ENCODE data around the gene SLC6A9. TPM values are rescaled to one million over a fixed set of nuclear protein-coding genes. Genes with fewer than 3 reads are reported as not detected.

SLC6A9 gene
- total RNA-seq, 6 donors from 2014 or later, result 5.6 to 23.1 (median 19.5) TPM

DNA sequence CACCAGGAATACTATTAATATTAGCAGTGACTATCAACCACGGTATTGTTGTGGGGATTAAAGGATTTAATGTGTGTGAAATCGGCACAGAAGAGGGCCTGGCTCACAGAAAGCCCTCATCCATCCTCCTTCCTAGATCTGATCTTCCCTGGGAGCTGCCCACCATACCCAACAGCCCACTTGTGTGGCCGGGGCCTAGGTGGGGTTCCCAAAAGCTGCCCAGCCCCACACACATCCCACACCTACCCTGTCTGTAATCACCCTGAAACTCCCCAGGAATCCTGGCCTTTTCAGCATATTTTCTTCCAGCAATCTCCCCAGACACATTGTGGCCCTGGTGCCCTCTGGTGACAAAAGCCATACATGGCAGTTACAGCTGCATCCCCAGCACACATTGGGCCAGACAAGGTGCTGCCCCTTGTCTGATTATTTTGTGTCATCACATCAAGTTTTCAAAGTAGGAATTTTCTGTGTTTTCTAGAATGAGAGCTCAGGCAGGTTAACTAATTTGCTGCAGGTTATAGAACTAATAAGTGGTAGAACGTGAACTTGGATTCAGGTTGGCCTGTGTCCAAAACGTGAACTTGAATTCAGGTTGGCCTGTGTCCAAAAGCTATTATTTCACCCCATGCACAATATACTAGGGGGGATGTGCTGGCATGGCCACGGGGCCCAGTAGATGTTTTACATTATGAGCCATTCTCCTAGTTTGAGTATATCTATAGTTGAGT is 5.3 kb upstream of the SLC6A9 start:
- Histone ChIP-seq H3K9me3 (no peaks in the 10 kb centered on the region), H3K36me3 (no peaks in the 10 kb centered on the region), H3K4me1 (peaks cover 12 to 21% (median 17%) of the 10 kb centered on the region in 4 donors), H3K27ac (peak overlapping the region; percentile 10 to 65 (median 26)), H3K27me3 (no peaks in the 10 kb centered on the region), H3K4me3 (no peak overlapping the region)
- DNase-seq, result peak in 1 of 2 donors; percentile 71
- TF ChIP-seq EP300 (IDR thresholded peaks at IDR 0.05), result no peak
- TF ChIP-seq, protein P1, sequence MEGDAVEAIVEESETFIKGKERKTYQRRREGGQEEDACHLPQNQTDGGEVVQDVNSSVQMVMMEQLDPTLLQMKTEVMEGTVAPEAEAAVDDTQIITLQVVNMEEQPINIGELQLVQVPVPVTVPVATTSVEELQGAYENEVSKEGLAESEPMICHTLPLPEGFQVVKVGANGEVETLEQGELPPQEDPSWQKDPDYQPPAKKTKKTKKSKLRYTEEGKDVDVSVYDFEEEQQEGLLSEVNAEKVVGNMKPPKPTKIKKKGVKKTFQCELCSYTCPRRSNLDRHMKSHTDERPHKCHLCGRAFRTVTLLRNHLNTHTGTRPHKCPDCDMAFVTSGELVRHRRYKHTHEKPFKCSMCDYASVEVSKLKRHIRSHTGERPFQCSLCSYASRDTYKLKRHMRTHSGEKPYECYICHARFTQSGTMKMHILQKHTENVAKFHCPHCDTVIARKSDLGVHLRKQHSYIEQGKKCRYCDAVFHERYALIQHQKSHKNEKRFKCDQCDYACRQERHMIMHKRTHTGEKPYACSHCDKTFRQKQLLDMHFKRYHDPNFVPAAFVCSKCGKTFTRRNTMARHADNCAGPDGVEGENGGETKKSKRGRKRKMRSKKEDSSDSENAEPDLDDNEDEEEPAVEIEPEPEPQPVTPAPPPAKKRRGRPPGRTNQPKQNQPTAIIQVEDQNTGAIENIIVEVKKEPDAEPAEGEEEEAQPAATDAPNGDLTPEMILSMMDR (IDR thresholded peaks at IDR 0.05), result peak; percentile 66 to 88 (median 82)
- peak; percentile 76 to 77 for ATAC-seq (ENCODE audit: low FRiP score in 2 of 2)
- whole genome bisulfite sequencing, 2 donors, result 20 to 23% methylated on average over 6 of the region's 6 CpGs

GRCh38 chr1:44035726-44036408 is 4.6 kb upstream of the SLC6A9 start:
- no peak overlapping the region for H3K4me3 ChIP-seq
- no peaks in the 10 kb centered on the region for H3K9me3 ChIP-seq
- peak overlapping the region; percentile 10 to 65 (median 26) for H3K27ac ChIP-seq
- peak; percentile 5 to 36 for ATAC-seq (ENCODE audit: low FRiP score in 2 of 2)
- WGBS, 2 donors, result 56 to 58% methylated on average over 3 to 7 of the region's 8 CpGs
- no peaks in the 10 kb centered on the region for H3K27me3 ChIP-seq
- H3K36me3 ChIP-seq, result no peaks in the 10 kb centered on the region
- TF ChIP-seq POLR2A (IDR thresholded peaks at IDR 0.05) (no peak), EP300 (IDR thresholded peaks at IDR 0.05) (no peak)
- DNase-seq, result peak in 1 of 2 donors; percentile 65
- peaks cover 12 to 28% (median 24%) of the 10 kb centered on the region in 4 donors for H3K4me1 ChIP-seq

DNA sequence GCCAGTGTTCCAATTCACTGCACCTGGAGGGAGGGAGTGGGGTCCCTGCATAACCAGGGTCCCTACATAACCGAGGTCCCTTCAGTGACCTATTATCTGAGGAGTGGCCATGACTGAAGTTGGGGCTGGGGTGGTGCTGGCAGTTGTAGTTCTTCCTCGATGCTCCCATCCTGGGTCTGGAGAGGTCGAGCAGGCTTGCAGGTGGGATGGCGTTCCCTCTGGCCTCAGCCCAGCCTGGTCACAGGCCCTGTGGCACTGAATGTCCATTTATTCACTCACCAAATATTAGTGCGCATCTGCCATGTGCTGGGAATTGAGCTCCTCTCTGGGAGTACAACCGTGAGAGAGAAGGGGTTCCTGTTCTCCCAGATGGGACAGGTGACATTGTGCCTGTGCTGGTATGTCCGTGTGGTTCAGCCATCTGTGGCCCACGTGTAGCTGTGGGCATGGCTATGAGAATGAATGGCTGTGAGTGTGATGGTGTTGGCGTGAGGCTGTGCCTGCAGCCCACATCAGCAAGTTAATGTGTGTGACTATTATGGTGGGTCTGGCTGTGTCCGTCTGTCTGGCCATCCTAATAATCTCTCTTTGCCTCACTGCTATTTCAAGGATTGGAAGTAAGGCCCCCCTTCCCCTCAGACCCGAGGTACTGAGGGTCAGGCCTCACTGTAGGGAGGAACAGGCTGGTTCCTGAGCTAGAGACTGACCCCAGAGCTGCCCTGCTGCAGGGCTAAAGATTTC is 3.9 kb upstream of the SLC6A9 start:
- Histone ChIP-seq H3K9me3 (no peaks in the 10 kb centered on the region), H3K4me3 (no peak overlapping the region), H3K27ac (peak overlapping the region in 3 of 4 donors; percentile 8 to 65 (median 37)), H3K4me1 (peaks cover 12 to 33% (median 27%) of the 10 kb centered on the region in 4 donors), H3K36me3 (no peaks in the 10 kb centered on the region), H3K27me3 (no peaks in the 10 kb centered on the region)
- 82 to 85% methylated on average over 10 to 11 of the region's 11 CpGs for WGBS, 2 donors
- no peak for TF ChIP-seq EP300 (IDR thresholded peaks at IDR 0.05)
- TF ChIP-seq POLR2A (IDR thresholded peaks at IDR 0.05), result no peak
- TF ChIP-seq, protein P1 (IDR thresholded peaks at IDR 0.05), result no peak
- TF ChIP-seq POLR2AphosphoS5 (IDR thresholded peaks at IDR 0.05), result no peak
- DNase-seq (no peak), ATAC-seq (ENCODE audit: low FRiP score in 2 of 2) (no peak)

DNA sequence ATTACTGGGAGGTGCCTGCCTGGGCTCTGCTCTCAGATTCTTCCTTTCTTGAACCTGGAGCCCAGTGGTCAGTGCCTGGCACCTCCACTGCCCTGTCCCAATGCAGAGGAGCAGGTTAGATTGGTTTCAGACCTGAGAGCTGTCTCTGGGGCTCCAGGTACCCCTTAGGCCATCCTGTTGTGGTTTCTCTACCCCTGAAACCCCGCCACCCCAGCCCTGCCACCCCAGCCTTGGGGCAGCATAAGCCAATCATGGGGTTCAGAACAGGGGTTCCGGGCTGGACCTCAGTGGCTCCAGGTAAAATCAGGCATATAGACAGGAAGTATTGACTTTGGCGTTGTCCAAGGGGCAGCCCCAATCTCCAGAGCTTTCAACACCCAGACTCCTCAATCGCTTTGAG is 3.2 kb upstream of the SLC6A9 start:
- Histone ChIP-seq H3K4me1 (peaks cover 13 to 36% (median 30%) of the 10 kb centered on the region in 4 donors), H3K9me3 (no peaks in the 10 kb centered on the region), H3K27ac (no peak overlapping the region), H3K27me3 (no peaks in the 10 kb centered on the region), H3K36me3 (no peaks in the 10 kb centered on the region), H3K4me3 (no peak overlapping the region)
- no peak for DNase-seq
- TF ChIP-seq POLR2A (IDR thresholded peaks at IDR 0.05), result no peak
- TF ChIP-seq, protein P1 (IDR thresholded peaks at IDR 0.05), result no peak
- no peak for TF ChIP-seq POLR2AphosphoS5 (IDR thresholded peaks at IDR 0.05)
- TF ChIP-seq EP300 (IDR thresholded peaks at IDR 0.05), result no peak
- 82 to 89% methylated on average over 2 to 4 of the region's 4 CpGs for WGBS, 2 donors
- no peak for ATAC-seq (ENCODE audit: low FRiP score in 2 of 2)

GRCh38 chr1:44033756-44034155 is 2.5 kb upstream of the SLC6A9 start:
- TF ChIP-seq POLR2AphosphoS5 (IDR thresholded peaks at IDR 0.05) (no peak), EP300 (IDR thresholded peaks at IDR 0.05) (no peak), POLR2A (IDR thresholded peaks at IDR 0.05) (no peak)
- TF ChIP-seq, protein P1 (IDR thresholded peaks at IDR 0.05), result no peak
- no peaks in the 10 kb centered on the region for H3K36me3 ChIP-seq
- no peaks in the 10 kb centered on the region for H3K9me3 ChIP-seq
- H3K27ac ChIP-seq, result no peak overlapping the region
- no peak overlapping the region for H3K4me3 ChIP-seq
- H3K4me1 ChIP-seq, result peaks cover 20 to 43% (median 36%) of the 10 kb centered on the region in 4 donors
- WGBS, 2 donors, result 60 to 71% methylated on average over 2 to 7 of the region's 8 CpGs
- no peaks in the 10 kb centered on the region for H3K27me3 ChIP-seq
- peak in 1 of 2 donors; percentile 67 for DNase-seq
- no peak for ATAC-seq (ENCODE audit: low FRiP score in 2 of 2)

Data from upper lobe of left lung (tissue), 6 donors.